ENCODE measurements around the gene HDAC4. TPM values are rescaled to one million over a fixed set of nuclear protein-coding genes. Genes with fewer than 3 reads are reported as not detected.
A peak's percentile ranks its signal among the peaks of the same experiment; 100 is the strongest.

Gene HDAC4
- total RNA-seq, 1 experiment from 2014 or later = 61.5 TPM

- Histone ChIP-seq H3K9me2 (ENCODE audit: insufficient read depth) (no peaks in the 10 kb centered on the region), H3K27ac (no peak overlapping the region), H3K9me3 (ENCODE audit: insufficient read depth, low read depth) (no peaks in the 10 kb centered on the region), H3K79me2 (ENCODE audit: low read depth) (no peaks in the 10 kb centered on the region), H2AFZ (no peak overlapping the region), H3K36me3 (ENCODE audit: low read depth) (no peaks in the 10 kb centered on the region), H3K27me3 (ENCODE audit: insufficient read depth, low read depth) (no peaks in the 10 kb centered on the region), H3K4me2 (no peak overlapping the region), H3K4me3 (no peak overlapping the region), H3F3A (ENCODE audit: insufficient read depth, low read depth) (no peaks in the 10 kb centered on the region), H3K4me1 (replicated peaks; ENCODE audit: insufficient read depth) (no peaks in the 10 kb centered on the region), H4K20me1 (ENCODE audit: insufficient read depth) (peaks cover 10% of the 10 kb centered on the region)
- POLR2A ChIA-PET (ENCODE audit: unreplicated experiment) = no interaction called here
- no peak for DNase-seq
- CTCF ChIA-PET = no interaction called here
- TF ChIP-seq EZH2 (IDR thresholded peaks at IDR 0.05; ENCODE audit: low read depth) (no peak), CTCF (conservative IDR thresholded peaks at IDR 0.05) (no peak)
- intact Hi-C loops (cut with micrococcal nuclease; ENCODE audit: unreplicated experiment) = no loop called here
- no TSS peak for BruUV-seq (replicated peaks)
Observed at GRCh38 chr2:239376942-239377531, 23.8 kb downstream of the HDAC4 start.

GRCh38 chr2:239376351-239376750 lies 24.5 kb downstream of the HDAC4 start:
- TF ChIP-seq EZH2 (IDR thresholded peaks at IDR 0.05; ENCODE audit: low read depth) (no peak), CTCF (conservative IDR thresholded peaks at IDR 0.05) (no peak)
- Histone ChIP-seq H3K79me2 (ENCODE audit: low read depth) (no peaks in the 10 kb centered on the region), H3K4me3 (no peak overlapping the region), H3K36me3 (ENCODE audit: low read depth) (no peaks in the 10 kb centered on the region), H3K9me3 (ENCODE audit: insufficient read depth, low read depth) (no peaks in the 10 kb centered on the region), H3K4me2 (no peak overlapping the region), H3K9me2 (ENCODE audit: insufficient read depth) (no peaks in the 10 kb centered on the region), H4K20me1 (ENCODE audit: insufficient read depth) (peaks cover 11% of the 10 kb centered on the region), H3K27ac (no peak overlapping the region), H2AFZ (no peak overlapping the region), H3F3A (ENCODE audit: insufficient read depth, low read depth) (no peaks in the 10 kb centered on the region), H3K27me3 (ENCODE audit: insufficient read depth, low read depth) (no peaks in the 10 kb centered on the region), H3K4me1 (replicated peaks; ENCODE audit: insufficient read depth) (no peaks in the 10 kb centered on the region)
- no TSS peak for BruUV-seq (replicated peaks)
- ChIA-PET CTCF (no interaction called here), POLR2A (ENCODE audit: unreplicated experiment) (no interaction called here)
- intact Hi-C loops (cut with micrococcal nuclease; ENCODE audit: unreplicated experiment) = no loop called here
- DNase-seq = no peak

- ChIA-PET CTCF (no interaction called here), POLR2A (ENCODE audit: unreplicated experiment) (no interaction called here)
- H3K4me2 ChIP-seq = no peak overlapping the region
- H3K79me2 ChIP-seq (ENCODE audit: low read depth) = no peaks in the 10 kb centered on the region
- no peaks in the 10 kb centered on the region for H3K27me3 ChIP-seq (ENCODE audit: insufficient read depth, low read depth)
- no peak overlapping the region for H3K4me3 ChIP-seq
- H3K9me2 ChIP-seq (ENCODE audit: insufficient read depth) = no peaks in the 10 kb centered on the region
- DNase-seq = no peak
- no peaks in the 10 kb centered on the region for H3K9me3 ChIP-seq (ENCODE audit: insufficient read depth, low read depth)
- no peak overlapping the region for H2AFZ ChIP-seq
- no peaks in the 10 kb centered on the region for H3K36me3 ChIP-seq (ENCODE audit: low read depth)
- peaks cover 20% of the 10 kb centered on the region for H4K20me1 ChIP-seq (ENCODE audit: insufficient read depth)
- no peaks in the 10 kb centered on the region for H3F3A ChIP-seq (ENCODE audit: insufficient read depth, low read depth)
- BruUV-seq (replicated peaks) = no TSS peak
- peak; percentile 26; the same call in 1 of the 2 replicates for TF ChIP-seq CTCF (conservative IDR thresholded peaks at IDR 0.05)
- TF ChIP-seq EZH2 (IDR thresholded peaks at IDR 0.05; ENCODE audit: low read depth) = no peak
- intact Hi-C loops (cut with micrococcal nuclease; ENCODE audit: unreplicated experiment) = no loop called here
- no peak overlapping the region for H3K27ac ChIP-seq
- H3K4me1 ChIP-seq (replicated peaks; ENCODE audit: insufficient read depth) = no peaks in the 10 kb centered on the region
Observed at GRCh38 chr2:239375278-239376061, 25.4 kb downstream of the HDAC4 start.
